ENCODE data around the gene DDX23. TPM values are rescaled to one million over a fixed set of nuclear protein-coding genes. Genes with fewer than 3 reads are reported as not detected.

DDX23 gene
- total RNA-seq, 2 donors from 2014 or later, result 98.5 to 108 TPM

DNA sequence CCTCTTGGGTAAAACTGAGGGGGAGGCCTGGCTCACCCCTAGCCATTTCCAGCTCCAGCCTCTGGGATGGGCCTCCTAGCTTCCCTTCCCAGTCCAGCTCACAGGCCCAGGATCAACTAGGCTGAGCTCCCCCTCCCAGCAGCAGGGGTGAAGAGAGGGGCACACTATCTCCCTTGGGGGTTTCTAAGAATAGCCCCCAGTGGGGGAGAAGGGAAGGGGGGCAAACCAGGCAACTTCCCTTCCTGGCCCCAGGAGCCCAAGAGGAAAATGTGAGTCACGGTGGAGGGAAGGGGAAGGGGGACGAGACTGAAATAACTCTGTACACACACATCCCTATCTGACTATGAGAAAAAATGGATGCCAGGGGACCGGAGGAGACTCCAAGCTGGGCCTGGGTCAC is 72.1 kb downstream of the DDX23 start:
- Histone ChIP-seq H3K9ac (ENCODE audit: extremely low read depth, low read length, poor library complexity, severe bottlenecking) (no peak overlapping the region), H3K4me1 (ENCODE audit: control insufficient read depth, insufficient read depth, low read length) (no peaks in the 10 kb centered on the region), H3K36me3 (ENCODE audit: control insufficient read depth, insufficient read depth, low read length) (peaks cover 14% of the 10 kb centered on the region), H3K9me3 (ENCODE audit: control insufficient read depth, low read length) (no peaks in the 10 kb centered on the region), H3K4me3 (ENCODE audit: low read length) (no peak overlapping the region), H3K27me3 (ENCODE audit: control insufficient read depth, insufficient read depth, low read length, poor library complexity, severe bottlenecking) (no peaks in the 10 kb centered on the region), H3K27ac (ENCODE audit: low read depth, low read length) (no peak overlapping the region)
- Mint-ChIP-seq H3K27me3 (ENCODE audit: insufficient read depth) (no peaks in the 10 kb centered on the region), H3K27ac (no peak overlapping the region), H3K4me1 (no peaks in the 10 kb centered on the region), H3K4me3 (no peak overlapping the region), H3K36me3 (ENCODE audit: low read depth) (peaks cover 32% of the 10 kb centered on the region), H3K9me3 (no peaks in the 10 kb centered on the region)
- 93 to 100% methylated on average over 1 of the region's 3 CpGs for WGBS, 2 experiments (ENCODE audit: insufficient coverage in 1 of 2, insufficient read length in 1 of 2)
- TF ChIP-seq, protein P1, sequence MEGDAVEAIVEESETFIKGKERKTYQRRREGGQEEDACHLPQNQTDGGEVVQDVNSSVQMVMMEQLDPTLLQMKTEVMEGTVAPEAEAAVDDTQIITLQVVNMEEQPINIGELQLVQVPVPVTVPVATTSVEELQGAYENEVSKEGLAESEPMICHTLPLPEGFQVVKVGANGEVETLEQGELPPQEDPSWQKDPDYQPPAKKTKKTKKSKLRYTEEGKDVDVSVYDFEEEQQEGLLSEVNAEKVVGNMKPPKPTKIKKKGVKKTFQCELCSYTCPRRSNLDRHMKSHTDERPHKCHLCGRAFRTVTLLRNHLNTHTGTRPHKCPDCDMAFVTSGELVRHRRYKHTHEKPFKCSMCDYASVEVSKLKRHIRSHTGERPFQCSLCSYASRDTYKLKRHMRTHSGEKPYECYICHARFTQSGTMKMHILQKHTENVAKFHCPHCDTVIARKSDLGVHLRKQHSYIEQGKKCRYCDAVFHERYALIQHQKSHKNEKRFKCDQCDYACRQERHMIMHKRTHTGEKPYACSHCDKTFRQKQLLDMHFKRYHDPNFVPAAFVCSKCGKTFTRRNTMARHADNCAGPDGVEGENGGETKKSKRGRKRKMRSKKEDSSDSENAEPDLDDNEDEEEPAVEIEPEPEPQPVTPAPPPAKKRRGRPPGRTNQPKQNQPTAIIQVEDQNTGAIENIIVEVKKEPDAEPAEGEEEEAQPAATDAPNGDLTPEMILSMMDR (conservative IDR thresholded peaks at IDR 0.05), result no peak
- no peak for DNase-seq

Other genes with a start within 250 kb of the DDX23 start
- 10 to 100 TPM; 39.6 to 41.5 TPM for gene KANSL2, start 169.9 kb downstream of the DDX23 start, total RNA-seq
- 10 to 100 TPM; 43.0 to 54.0 TPM for gene CCNT1, start 135.5 kb downstream of the DDX23 start, total RNA-seq
- 10 to 100 TPM; 52.8 to 58.6 TPM for gene ADCY6, start 63.1 kb downstream of the DDX23 start, total RNA-seq
- 10 to 100 TPM; 40.6 to 59.9 TPM for gene CACNB3, start 33.7 kb downstream of the DDX23 start, total RNA-seq
- gene RND1, start 13.7 kb upstream of the DDX23 start, total RNA-seq, result 10 to 100 TPM; 10.7 to 18.9 TPM
- gene FKBP11, start 73.3 kb upstream of the DDX23 start, total RNA-seq, result 10 to 100 TPM; 30.1 to 30.7 TPM
- gene ARF3, start 105.3 kb upstream of the DDX23 start, total RNA-seq, result 100 to 1,000 TPM; 237 to 288 TPM
- gene WNT10B, start 119.6 kb upstream of the DDX23 start, total RNA-seq, result under 1 TPM; 0.20 to 0.29 TPM
- gene WNT1, start 126.2 kb upstream of the DDX23 start, total RNA-seq, result not detected
- gene DDN, start 147.2 kb upstream of the DDX23 start, total RNA-seq, result under 1 TPM; 0.31 to 0.33 TPM
- 10 to 100 TPM; 27.6 to 38.1 TPM for gene PRKAG1, start 166.6 kb upstream of the DDX23 start, total RNA-seq
- gene KMT2D, start 208.6 kb upstream of the DDX23 start, total RNA-seq, result 100 to 1,000 TPM; 118 to 123 TPM
- gene RHEBL1, start 217.8 kb upstream of the DDX23 start, total RNA-seq, result 1 to 10 TPM; 2.5 to 3.2 TPM
- under 1 TPM; 0.15 to 0.51 TPM for gene DHH, start 242.6 kb upstream of the DDX23 start, total RNA-seq

Data from endodermal cell (in vitro differentiated cells).